Liver (tissue), 6 donors: Measurements from ENCODE around the gene PHKG1. TPM values are rescaled to one million over a fixed set of nuclear protein-coding genes. Genes with fewer than 3 reads are reported as not detected.

Source experiments
- SP1 ChIP-seq: IDR thresholded peaks from 2 replicates; pipeline ENCODE4 v1.6.1; 2018; ENCODE audit warnings: antibody characterized with exemption, mild to moderate bottlenecking
- polyA plus RNA-seq, 2 donors: library from polyadenylated mRNA; stranded (reverse) in 1 of 2; unstranded in 1 of 2; fragments of 200-250 nt in 1 of 2; fragments of >200 nt in 1 of 2; fragmentation: Nextera tagmentation in 1 of 2; extraction: Ambion mirVana in 1 of 2; gene quantifications; one replicate each; pipeline versions ENCODE4 v1.2.1 to v1.2.3, GENCODE V29; 2013 to 2015
- small RNA-seq: library from RNA; depleted of rRNA; stranded (forward); fragments of <200 nt; gene quantifications from one replicate; pipeline ENCODE3, GENCODE V24; 2014
- total RNA-seq, 2 donors: library from RNA; depleted of rRNA; stranded (reverse); fragments of >200 nt; gene quantifications; one replicate each; pipeline ENCODE4 v1.2.3, GENCODE V29; 2014
- TF ChIP-seq, protein P1 (sequence below): IDR thresholded peaks from 2 replicates; pipeline ENCODE4 v1.6.1; 2016; ENCODE audit warnings: antibody characterized with exemption, mild to moderate bottlenecking
- donor health status: healthy.
- donor health status: healthy.
- donor health status: healthy.

Gene PHKG1
- total and polyA plus RNA-seq, 4 donors, result 0.18 to 1.0 (median 0.24) TPM

DNA sequence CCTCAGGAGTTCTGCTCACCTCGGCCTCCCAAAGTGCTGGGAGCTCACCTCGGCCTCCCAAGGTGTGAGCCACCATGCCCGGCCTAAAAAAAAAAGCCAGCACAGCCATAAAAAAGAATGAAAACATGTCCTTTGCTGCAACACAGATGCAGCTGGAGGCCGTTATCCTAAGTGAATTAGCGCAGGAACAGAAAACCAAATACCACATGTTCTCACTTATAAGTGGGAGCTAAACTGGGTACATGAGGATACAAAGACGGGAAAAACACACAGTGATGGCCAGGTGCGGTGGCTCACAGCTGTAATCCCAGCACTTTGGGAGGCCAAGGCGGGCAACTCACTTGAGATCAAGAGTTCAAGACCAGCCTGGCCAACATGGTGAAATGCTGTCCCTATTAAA is 62.4 kb downstream of the PHKG1 start (continued):
- TF ChIP-seq, protein P1, sequence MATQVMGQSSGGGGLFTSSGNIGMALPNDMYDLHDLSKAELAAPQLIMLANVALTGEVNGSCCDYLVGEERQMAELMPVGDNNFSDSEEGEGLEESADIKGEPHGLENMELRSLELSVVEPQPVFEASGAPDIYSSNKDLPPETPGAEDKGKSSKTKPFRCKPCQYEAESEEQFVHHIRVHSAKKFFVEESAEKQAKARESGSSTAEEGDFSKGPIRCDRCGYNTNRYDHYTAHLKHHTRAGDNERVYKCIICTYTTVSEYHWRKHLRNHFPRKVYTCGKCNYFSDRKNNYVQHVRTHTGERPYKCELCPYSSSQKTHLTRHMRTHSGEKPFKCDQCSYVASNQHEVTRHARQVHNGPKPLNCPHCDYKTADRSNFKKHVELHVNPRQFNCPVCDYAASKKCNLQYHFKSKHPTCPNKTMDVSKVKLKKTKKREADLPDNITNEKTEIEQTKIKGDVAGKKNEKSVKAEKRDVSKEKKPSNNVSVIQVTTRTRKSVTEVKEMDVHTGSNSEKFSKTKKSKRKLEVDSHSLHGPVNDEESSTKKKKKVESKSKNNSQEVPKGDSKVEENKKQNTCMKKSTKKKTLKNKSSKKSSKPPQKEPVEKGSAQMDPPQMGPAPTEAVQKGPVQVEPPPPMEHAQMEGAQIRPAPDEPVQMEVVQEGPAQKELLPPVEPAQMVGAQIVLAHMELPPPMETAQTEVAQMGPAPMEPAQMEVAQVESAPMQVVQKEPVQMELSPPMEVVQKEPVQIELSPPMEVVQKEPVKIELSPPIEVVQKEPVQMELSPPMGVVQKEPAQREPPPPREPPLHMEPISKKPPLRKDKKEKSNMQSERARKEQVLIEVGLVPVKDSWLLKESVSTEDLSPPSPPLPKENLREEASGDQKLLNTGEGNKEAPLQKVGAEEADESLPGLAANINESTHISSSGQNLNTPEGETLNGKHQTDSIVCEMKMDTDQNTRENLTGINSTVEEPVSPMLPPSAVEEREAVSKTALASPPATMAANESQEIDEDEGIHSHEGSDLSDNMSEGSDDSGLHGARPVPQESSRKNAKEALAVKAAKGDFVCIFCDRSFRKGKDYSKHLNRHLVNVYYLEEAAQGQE, result no peak
- TF ChIP-seq SP1, result no peak

Small RNA genes lying within 50 kb of the gene (small RNA-seq; reads per million reads assigned to genes)
- 0.07 reads per million for gene SNORA15
- 0.15 reads per million for gene SNORA22B

Other genes starting within 250 kb of the PHKG1 start
- not detected for gene SEPTIN14, start 230.2 kb downstream of the PHKG1 start, total RNA-seq
- gene SEPTIN14, start 230.2 kb downstream of the PHKG1 start, polyA plus RNA-seq, result not detected
- 1 to 10 TPM; 1.6 to 3.9 TPM for gene ZNF713, start 205.5 kb downstream of the PHKG1 start, total RNA-seq
- under 1 TPM; 0.39 to 0.43 TPM for gene ZNF713, start 205.5 kb downstream of the PHKG1 start, polyA plus RNA-seq
- 10 to 100 TPM in 1 of 2 donors, 1 to 10 TPM in 1; 7.2 to 10.6 TPM for gene MRPS17, start 141.1 kb downstream of the PHKG1 start, total RNA-seq
- 10 to 100 TPM; 10.8 to 39.7 TPM for gene MRPS17, start 141.1 kb downstream of the PHKG1 start, polyA plus RNA-seq
- 10 to 100 TPM; 11.6 to 20.4 TPM for gene NIPSNAP2, start 128.4 kb downstream of the PHKG1 start, total RNA-seq
- 10 to 100 TPM in 1 of 2 donors, 1 to 10 TPM in 1; 6.0 to 11.9 TPM for gene NIPSNAP2, start 128.4 kb downstream of the PHKG1 start, polyA plus RNA-seq
- gene PSPH, start 41.5 kb downstream of the PHKG1 start, total RNA-seq, result 10 to 100 TPM; 10.6 to 35.9 TPM
- gene PSPH, start 41.5 kb downstream of the PHKG1 start, polyA plus RNA-seq, result 1 to 10 TPM; 5.5 to 7.4 TPM
- 10 to 100 TPM; 48.6 to 80.0 TPM for gene CCT6A, start 41.2 kb downstream of the PHKG1 start, total RNA-seq
- gene CCT6A, start 41.2 kb downstream of the PHKG1 start, polyA plus RNA-seq, result 10 to 100 TPM; 44.6 to 49.5 TPM
- gene SUMF2, start 28.7 kb downstream of the PHKG1 start, total RNA-seq, result 100 to 1,000 TPM in 1 of 2 donors, 10 to 100 TPM in 1; 75.3 to 104 TPM
- 10 to 100 TPM; 67.1 to 74.2 TPM for gene SUMF2, start 28.7 kb downstream of the PHKG1 start, polyA plus RNA-seq
- gene CHCHD2, start 13.5 kb upstream of the PHKG1 start, total RNA-seq, result 100 to 1,000 TPM; 169 to 182 TPM
- gene CHCHD2, start 13.5 kb upstream of the PHKG1 start, polyA plus RNA-seq, result 100 to 1,000 TPM; 322 to 356 TPM
- gene NUPR2, start 23.5 kb upstream of the PHKG1 start, total RNA-seq, result not detected
- gene NUPR2, start 23.5 kb upstream of the PHKG1 start, polyA plus RNA-seq, result not detected